Ramos (cell line): Measurements from ENCODE around the gene DMRT3.

Source experiments
- in situ Hi-C: fragments of 300-500 bp; cut with MboI; formaldehyde crosslinking; loops from one replicate; pipeline ENCODE4 v1.14.3; 2022; ENCODE audit warnings: low sequenced_read_pairs; ENCODE audit not compliant: unreplicated experiment

DMRT3 gene

DNA sequence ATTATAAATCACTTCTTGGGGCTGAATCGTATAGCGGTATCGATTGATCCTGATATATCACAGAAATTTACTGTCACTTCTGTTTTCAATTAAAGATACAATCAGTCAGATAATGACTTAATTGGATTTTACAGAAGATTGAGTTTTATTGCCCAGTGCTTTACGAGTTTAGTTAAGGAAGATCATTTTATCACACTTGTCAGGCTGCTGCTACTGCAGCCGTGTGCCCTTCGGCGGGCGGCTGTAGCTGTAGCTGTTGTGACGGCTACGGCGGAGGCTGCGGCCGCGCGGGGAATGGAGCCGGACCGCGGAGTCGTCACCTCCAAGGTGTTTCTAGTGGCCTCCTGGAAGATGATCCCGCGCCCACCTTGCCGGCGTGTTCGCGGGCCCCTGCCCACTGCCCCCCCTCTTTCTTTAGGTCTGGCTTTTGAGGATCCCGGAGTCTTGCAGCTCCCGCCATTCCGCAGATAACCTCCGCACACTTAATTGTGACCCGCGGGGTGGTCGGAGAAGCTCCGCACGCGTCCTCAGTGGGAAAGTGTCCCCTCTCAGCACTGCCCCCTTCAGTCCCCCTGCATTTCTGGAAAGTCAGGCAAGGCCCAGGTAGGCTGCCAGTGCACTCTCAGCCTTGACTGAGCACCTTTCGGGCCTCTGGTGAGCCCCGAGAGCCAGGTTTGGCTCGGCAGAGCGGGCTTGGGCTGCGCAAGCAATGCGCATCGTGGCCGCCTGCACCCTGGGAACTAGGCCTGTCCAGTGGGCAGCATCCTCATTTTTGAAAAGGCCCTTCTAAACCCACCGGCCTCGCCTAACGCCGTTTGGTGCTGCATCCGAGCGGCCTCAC lies 6.9 kb upstream of the DMRT3 start:
- in situ Hi-C loops: no loop called here

DNA sequence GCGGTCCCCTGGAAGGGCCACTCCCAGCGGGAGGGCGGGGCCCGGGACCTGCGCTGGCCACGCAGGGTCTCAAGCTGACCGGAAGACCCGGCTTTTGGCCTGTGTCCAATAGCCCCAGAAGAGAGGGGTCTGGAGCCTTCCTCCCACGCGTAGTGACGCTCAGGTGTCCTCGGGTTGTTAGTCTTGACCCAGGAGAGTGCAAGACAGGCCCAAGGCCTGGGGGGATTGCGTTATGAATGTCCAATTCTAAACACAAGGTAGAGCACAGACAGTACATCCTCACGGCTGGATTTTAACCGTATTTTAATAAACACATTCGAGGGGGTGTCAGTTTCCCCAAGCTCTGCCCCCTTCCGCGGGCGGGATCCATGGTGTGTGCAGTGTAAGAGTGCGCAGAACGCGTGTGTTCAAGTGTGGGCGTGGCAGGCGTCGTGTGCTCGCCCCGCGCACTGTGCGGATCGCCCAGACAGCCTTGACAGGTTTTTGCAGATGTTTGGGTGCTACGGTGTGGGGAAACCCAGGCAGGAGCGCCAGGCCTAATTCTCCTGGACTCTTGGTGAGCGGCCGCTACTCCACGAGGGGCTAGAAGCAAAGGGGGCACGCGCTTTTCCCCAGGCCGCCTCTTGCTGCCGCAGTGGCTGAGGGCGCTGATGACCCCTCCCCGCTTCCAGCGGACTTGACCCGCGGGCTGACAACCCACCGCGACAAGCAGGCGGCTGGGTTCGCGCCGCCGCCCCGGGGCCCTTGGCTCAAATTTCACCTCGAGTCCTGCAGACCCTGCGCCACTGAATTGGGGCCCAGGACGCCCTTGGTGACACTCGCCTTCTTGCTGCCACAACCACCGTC lies 6.1 kb upstream of the DMRT3 start:
- in situ Hi-C loops: no loop called here

DNA sequence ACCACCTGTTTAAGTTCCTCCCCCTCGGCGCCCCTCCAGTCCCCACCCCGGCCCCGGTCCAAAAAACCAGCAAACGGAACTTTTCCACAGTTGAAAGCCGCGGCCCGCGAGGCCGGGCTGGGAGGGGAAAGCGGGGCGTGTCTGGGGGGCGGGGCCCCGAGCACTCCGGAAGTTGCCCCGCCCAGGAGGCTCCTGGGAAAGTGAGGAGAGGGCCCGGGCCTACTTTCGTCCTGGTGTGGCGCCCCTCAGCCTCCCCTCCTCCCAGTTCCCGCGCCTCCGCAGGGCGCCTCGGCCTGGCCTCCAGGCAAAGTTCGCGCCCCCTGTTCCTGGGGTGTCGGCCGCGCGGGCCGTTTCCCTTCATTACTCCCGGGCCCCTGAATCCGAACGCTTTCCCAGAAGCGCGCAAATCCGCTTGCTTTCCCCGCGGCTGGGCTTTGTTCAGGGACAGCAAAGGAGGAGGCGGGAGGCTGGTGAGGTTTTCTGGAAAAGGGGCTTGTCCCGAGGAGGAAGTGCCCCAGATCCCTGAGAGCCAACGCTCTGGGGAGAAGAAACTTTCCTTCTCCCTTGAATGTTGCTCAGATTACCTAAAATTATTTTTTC lies 4.5 kb upstream of the DMRT3 start:
- in situ Hi-C loops: no loop called here

DNA sequence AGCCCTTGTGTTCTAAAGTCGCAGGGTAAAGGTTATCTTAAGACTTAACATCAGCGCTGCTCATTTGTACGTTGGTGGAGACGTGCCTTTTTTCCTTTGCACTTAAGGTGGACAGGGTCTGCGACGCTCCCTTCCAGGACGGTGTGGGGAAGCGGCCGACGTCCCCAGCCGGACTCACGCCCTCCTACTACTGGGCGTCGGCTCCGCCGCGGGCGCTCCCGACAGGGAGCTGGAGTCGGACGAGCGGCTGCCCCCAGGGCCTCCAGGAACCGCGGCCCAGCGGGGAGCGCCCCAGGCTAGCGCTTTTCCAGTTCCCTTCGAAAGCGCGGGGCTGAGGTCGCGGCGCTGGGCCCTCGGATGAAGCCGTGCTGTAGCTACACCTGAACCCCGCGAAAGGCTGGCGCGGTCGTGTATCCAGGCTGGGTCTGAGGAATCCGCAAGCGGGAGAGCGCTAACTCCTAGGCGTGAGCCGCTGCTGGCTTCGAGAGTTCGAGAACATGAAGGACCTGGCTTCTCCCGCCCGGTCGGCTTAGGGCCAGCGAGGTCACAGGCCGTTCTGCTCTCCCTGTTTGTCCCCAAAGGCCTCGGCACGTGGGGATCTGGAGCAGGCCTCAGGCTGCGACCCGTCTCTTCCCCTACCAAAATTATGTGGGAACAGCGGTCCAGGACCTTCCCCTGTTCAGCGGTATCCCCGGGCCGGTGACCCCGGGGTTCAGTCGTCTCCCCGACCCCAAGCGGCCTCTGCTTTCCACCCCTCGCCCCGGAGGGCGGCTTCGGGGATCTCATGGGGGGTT lies 3.8 kb upstream of the DMRT3 start:
- in situ Hi-C loops: no loop called here

DNA sequence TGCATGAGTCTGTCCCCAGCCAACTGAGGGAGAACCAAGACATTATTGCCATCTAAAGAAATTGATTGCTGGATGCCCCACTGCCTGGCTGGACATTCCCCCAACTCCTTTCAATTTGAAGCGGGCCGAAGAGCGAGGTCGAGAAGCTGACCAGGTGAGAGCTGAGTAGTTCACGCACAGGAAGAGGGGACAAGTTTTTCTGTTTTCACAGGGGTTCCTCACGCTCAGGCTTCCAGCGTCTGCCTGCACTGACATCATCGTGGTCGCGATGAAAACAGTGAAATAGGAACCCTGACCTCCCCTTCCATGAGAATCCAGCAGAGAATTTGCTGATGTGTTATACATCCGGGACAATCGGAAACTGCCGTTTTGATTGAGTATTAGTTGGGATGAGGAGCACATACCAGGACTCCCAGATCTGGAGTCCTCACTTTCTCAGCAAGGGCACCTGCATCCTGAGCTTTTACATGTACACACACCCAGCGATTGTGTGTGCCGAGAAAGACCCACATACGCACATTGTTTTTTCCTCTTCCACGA lies 3.1 kb upstream of the DMRT3 start:
- in situ Hi-C loops: no loop called here

DNA sequence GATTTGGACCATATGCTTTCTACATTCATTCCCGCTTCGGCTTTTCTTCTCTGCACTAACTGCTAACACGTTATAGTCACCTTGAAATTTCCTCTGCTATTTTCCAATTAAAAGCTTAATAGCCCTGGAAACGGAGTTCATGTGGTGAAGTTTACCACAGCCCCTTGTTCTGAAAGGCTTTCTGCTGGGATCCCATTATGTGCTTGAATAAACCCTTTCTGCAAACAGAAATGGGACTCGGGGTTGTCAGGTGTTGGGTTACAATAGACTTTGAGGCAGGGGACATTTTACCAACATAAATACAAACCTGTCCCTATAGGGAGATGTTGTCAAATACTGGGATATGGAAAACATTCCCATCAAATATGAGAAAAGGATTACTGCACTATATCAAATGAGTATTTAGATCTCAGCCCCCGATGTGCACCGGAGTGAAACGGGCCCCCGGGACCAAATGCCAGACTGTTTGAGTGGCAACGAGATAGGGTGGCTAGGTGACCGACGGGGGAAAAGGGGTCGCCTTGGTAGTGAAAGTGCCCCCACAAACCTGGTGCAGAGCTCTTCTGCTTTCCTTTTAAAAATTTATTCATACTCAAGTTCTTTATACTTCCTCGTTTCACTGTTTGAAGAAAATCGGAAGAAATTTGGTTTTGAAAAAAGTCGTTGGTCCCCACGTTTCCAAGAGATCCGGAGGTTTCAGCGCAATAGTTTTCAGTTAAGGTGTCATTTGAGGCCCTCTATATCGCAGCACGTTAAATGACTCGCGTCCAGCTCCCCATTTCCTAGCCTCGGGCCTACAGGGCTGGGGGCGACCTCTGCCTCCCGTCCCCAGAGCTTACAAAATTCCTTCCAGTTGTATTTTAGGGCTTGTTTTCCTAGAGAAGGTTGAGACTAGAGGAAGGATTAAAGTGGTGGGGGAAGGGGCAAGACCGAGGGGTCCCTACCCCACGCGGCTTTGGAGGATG lies 2.1 kb upstream of the DMRT3 start:
- in situ Hi-C loops: no loop called here

DNA sequence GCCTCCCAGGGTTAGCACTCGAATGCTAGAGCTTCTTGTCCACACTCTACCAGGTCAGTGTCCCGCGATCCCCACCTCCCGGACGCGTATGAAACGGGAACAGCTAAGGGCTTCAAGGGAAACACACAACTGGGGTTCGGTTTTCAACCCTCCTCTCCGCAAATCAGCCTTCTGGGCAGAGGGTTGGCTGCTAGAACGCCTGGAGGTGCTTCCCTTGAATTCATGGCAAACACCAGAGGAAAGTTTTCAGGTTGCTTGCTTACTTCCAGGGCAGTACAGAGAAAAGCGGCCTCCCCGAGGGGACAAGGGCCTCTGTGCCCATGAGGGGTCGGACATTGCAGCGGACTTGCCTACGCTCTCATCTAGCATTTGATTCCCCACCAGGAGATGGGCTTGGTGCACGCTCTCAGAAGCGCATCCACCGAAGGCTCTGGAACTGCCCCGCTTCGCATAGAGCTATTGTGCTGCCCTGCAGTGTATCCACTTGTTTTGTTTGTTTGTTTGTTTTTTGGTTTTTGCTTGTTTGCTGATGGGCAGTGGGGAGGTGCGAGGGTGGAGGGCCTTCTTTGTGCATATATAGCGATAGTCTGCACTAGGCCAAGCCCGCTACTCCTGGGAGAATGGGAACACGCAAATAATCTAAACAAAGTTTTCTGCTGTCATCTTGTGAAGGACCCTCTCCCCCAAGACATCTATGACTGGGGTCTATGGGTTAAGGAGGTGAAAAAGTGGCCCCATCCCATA lies 1.3 kb upstream of the DMRT3 start:
- in situ Hi-C loops: no loop called here

DNA sequence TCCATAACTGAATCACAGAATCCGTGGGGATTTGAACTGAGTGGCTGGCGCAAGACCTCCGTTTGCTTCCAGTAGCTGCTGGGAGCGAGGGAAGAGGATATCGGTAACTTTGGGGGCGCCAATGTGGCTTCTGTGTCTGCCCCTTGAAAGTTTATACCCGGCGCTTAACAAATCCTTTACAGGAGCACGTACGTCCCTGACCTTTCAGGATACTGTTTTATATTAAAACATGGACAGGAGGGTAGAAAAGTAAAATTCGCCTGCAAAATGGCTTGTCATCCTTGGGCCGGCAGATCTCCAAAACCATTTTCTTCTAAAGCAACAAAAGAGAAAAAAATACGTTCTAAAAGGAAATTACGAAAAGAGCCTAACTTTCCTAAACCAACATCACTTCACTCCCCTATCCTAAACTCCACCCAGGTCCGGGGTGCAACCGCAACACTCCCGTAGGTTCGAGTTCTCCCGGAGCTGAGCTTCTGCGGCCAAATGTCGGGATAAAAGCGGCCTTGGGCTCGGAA lies 656 bp upstream of the DMRT3 start:
- in situ Hi-C loops: no loop called here

DNA sequence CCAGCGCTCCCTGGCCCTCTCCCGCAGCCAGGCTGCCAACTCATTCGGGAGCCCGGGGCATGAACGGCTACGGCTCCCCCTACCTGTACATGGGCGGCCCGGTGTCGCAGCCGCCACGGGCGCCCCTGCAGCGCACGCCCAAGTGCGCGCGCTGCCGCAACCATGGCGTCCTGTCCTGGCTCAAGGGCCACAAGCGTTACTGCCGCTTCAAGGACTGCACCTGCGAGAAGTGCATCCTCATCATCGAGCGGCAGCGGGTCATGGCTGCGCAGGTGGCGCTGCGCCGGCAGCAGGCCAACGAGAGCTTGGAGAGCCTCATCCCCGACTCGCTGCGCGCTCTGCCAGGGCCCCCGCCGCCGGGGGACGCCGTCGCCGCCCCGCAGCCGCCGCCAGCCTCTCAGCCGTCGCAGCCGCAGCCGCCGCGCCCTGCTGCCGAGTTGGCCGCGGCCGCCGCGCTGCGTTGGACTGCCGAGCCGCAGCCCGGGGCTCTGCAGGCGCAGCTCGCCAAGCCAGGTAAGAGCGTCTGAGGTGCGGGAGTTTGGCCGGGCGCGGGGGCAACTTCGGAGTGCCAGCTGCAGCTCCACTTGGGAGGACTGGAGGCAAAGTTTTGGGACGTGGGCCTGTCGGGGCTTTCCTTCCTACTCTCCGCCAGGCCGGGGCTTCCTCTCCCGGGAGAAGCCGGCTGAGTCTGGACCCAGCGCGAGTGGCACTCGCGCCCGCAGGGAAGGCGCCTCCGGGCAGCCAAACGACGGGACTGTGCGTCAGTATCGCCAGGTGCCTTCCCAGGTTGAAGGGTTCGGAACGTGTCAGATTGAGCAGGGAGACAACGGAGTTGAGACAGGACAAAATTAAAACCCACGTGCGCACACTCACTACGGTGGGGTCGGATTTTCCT lies 735 bp downstream of the DMRT3 start:
- in situ Hi-C loops: no loop called here

DNA sequence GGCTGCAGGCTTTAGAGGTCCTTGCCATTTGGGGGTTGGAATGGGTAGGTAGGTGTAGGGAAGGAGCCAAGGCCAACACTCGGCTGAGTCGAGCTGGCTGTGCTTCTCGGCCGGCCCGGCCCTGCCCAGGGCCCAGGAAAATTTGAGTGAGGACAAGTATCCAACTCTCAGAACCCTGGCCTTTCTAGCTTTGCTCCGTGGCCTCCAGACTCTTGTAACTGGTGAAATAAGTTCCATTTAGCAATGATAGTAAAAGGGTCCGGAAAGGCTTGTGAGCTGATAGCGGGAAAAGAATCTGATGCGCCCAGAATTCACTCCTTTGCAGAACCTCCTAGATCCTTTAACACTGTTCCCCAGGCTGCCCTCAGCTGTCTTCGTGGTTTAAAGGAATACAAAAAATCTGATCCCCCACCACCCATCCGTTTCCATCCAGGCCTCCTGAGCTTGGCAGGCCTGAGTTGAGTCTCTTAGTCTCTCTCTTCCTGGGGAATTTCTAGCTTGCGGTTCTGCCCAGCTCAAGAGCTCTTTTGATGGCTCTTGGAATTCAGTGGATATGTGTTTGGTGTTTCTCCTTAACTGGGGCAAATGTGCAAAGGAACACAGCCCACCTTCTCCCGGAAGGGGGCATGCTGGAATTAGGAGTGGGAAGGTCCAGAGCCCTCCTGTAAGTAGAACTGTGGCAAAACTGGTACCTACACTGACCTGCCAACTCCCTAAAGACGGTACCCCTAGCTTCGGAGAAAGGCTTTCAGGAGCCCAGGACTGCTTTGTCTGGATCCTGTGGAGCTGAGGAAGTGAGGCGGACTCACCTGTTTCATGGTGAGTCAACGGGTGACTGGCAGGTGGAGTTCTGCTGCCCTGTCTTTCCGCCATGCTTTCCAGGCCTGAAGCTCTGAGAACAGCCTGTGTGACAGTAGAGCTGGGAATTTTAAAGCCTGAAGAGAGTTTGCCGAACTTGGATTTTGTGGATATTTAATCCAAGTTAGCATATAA lies 1.7 kb downstream of the DMRT3 start:
- in situ Hi-C loops: no loop called here

DNA sequence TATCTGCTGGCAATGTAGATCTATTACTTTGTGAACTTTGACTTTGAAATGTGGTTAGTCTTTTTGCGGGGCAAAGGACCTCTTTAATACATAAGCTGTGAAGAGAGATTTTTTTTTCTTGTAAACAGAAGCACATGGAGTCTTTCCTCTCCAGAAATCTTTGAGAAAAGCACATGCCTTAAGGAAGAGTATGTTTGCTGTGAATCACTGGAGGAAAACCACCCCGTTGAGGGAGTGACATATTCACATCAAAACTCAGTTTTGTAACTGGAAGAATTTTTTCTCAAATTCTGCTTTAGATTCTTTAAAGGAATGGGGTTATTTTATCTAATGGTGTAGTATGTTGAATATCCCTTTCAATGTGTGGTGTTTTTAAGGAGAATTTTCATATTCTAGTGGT lies 3.5 kb downstream of the DMRT3 start:
- in situ Hi-C loops: no loop called here

DNA sequence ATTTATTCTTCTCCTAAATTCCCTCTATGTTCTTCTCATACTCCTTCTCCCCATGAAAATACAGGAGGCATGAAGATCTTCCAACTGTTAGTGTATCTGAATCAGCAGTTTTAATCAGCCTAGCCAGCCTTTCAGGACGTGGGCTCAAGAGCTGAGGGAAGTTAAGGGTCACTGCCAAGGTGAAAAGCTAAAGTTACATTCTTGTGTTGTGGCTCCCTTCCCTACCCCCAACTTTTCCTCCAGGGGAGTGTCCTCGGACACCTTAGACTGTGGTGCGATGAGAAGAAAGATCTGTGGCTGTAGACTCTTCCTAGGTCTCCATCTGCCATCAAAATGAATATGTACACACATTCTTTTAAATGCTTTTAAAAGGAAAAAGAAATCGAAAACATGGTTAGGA lies 4.2 kb downstream of the DMRT3 start:
- in situ Hi-C loops: no loop called here

DNA sequence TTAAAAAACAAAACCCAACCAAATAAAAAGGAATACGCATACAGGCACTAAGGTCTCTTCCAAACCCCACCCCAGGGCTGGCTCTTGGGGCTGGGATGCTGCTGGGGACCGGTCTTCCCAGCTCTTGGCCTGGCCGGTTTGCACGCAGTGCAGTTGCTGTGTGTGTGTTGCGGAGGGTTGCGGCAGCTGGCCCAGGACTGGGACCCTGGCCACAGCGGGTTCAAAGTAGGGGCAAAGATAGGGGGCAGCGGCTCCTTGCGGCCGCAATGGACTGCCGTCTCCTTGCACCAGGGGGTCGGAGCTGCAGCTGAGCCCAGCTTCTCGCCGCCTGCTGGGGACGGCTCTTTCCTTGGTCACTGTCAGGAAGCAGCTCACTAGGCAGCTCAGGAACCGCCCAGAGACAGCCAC lies 5.0 kb downstream of the DMRT3 start:
- in situ Hi-C loops: no loop called here

DNA sequence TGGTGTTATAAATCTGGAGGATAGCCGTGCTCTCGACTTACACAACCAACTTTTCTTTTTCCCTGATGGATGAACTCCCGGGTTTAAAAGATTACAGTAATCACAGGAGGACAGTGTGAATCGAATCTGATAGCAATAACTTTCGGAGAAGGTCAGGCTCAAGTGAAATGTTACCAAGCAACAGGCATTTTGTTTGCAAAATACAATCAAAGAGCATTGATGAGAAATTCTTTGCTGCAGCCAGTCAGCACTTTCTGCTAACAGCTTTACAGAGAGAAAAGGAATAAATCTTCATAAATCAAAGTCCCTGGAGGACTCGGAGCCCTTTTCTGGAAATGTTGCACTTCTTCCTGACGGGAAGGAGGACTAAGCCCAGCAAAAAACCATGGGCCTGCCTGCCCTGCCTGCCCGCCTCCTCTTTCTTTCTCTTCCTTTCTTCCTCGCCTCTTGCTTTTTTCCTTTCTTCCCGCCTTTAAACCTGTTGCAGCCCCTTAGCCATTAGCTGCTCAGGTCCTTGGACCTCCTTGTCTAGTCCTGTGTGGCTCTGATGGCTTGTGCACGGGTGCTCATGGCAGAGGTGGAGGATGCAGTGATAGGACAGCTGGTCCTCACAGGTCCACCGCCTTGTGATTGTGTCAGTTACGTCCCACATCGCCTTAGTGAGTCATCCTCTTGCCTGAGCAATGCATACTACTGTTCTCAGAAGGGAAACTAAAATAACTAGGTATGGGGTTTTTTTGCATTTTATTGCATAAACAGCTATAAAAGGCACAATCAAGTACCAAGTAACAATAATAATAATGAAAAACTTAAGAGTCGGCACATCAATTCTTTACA lies 6.2 kb downstream of the DMRT3 start:
- in situ Hi-C loops: no loop called here

DNA sequence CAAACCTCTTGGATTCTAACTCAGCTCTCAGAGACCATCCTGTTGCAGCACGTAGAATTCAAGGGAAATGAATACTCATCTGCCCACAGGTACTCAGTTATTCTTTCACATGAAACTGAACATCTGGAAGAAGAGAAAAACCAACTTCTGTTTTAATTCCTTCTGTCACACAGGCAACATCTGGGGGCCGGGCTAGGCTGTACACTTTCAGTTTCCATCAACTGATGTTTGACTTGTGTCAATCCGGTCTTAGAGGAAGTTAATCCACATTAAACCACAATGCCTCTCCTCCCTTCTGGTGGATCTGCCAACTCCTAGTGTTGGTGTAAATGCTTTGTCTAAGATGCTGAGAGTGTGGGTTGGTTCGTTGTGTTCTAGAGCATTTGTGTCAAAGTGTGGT lies 17.6 kb downstream of the DMRT3 start:
- in situ Hi-C loops: no loop called here
